Activated CD4-positive, alpha-beta T cell treated with anti-CD3 and anti-CD28 coated beads, Interleukin-2, amount 10 ng/mL, durations not matched to agents 24 days and 14 days (primary cell): ENCODE results near the gene RUSF1. TPM values are rescaled to one million over a fixed set of nuclear protein-coding genes. Genes with fewer than 3 reads are reported as not detected.
"Not testable (repeated sequence)": the region's sequence is repeated elsewhere in the genome, so short reads cannot be mapped to it uniquely, and the experiment has no call there.

ENCODE experiments used
- DNase-seq: peaks from one replicate; pipeline ENCODE4 v3.0.0; 2022
- H3K27ac Mint-ChIP-seq: one replicate; pipeline ENCODE4 v1.8.0; 2022; ENCODE audit warnings: mild to moderate bottlenecking, mixed read lengths
- H3K27me3 Mint-ChIP-seq: one replicate; pipeline ENCODE4 v1.8.0; 2022; ENCODE audit warnings: mixed read lengths
- H3K36me3 Mint-ChIP-seq: one replicate; pipeline ENCODE4 v1.8.0; 2022; ENCODE audit warnings: low read depth, mild to moderate bottlenecking, mixed read lengths
- H3K4me1 Mint-ChIP-seq: one replicate; pipeline ENCODE4 v1.8.0; 2021; ENCODE audit warnings: mixed read lengths
- H3K4me3 Mint-ChIP-seq: one replicate; pipeline ENCODE4 v1.8.0; 2022; ENCODE audit warnings: mild to moderate bottlenecking, moderate library complexity, mixed read lengths
- H3K9me3 Mint-ChIP-seq: one replicate; pipeline ENCODE4 v1.8.0; 2021; ENCODE audit warnings: mixed read lengths
- intact Hi-C: fragments of 100-400 bp; cut with micrococcal nuclease; formaldehyde crosslinking; loops from one replicate; pipeline ENCODE4 v1.15.1; 2023
- total RNA-seq: library from RNA; stranded (reverse); gene quantifications from 2 replicates; pipeline ENCODE4 v1.2.3, GENCODE V29; 2022

RUSF1 gene
- total RNA-seq, 1 donor from 2014 or later, result 41.1 TPM

GRCh38 chr16:31503555-31503954, 4.6 kb downstream of the RUSF1 start:
- Mint-ChIP-seq H3K36me3 (peaks cover 17% of the 10 kb centered on the region), H3K4me1 (peaks cover 30% of the 10 kb centered on the region)
- H3K4me3 Mint-ChIP-seq, intact Hi-C loops, H3K27me3 Mint-ChIP-seq, H3K27ac Mint-ChIP-seq, DNase-seq, H3K9me3 Mint-ChIP-seq: not testable (repeated sequence)

- peaks cover 18% of the 10 kb centered on the region for H3K36me3 Mint-ChIP-seq
- no peak for DNase-seq
- peaks cover 29% of the 10 kb centered on the region for H3K4me1 Mint-ChIP-seq
- no peaks in the 10 kb centered on the region for H3K9me3 Mint-ChIP-seq
- H3K27ac Mint-ChIP-seq, result no peak overlapping the region
- H3K4me3 Mint-ChIP-seq, result no peak overlapping the region
- H3K27me3 Mint-ChIP-seq, result no peaks in the 10 kb centered on the region
- intact Hi-C loops, result no loop called here
Measured at GRCh38 chr16:31502981-31503380, 5.2 kb downstream of the RUSF1 start.

- H3K27me3 Mint-ChIP-seq, result no peaks in the 10 kb centered on the region
- peaks cover 23% of the 10 kb centered on the region for H3K4me1 Mint-ChIP-seq
- peaks cover 24% of the 10 kb centered on the region for H3K36me3 Mint-ChIP-seq
- intact Hi-C loops, result no loop called here
- H3K9me3 Mint-ChIP-seq, result no peaks in the 10 kb centered on the region
- H3K27ac Mint-ChIP-seq, result no peak overlapping the region
- H3K4me3 Mint-ChIP-seq, result no peak overlapping the region
- no peak for DNase-seq
Measured at GRCh38 chr16:31501966-31502348, 6.2 kb downstream of the RUSF1 start.

GRCh38 chr16:31501226-31501965, 6.8 kb downstream of the RUSF1 start:
- Mint-ChIP-seq H3K4me1 (peaks cover 20% of the 10 kb centered on the region), H3K27ac (no peak overlapping the region), H3K27me3 (no peaks in the 10 kb centered on the region), H3K36me3 (peaks cover 24% of the 10 kb centered on the region), H3K9me3 (no peaks in the 10 kb centered on the region), H3K4me3 (no peak overlapping the region)
- intact Hi-C loops, result no loop called here
- no peak for DNase-seq

GRCh38 chr16:31499928-31500327, 8.3 kb downstream of the RUSF1 start:
- Mint-ChIP-seq H3K27ac (no peak overlapping the region), H3K36me3 (peaks cover 17% of the 10 kb centered on the region), H3K27me3 (no peaks in the 10 kb centered on the region), H3K4me1 (peaks cover 7% of the 10 kb centered on the region), H3K9me3 (no peaks in the 10 kb centered on the region), H3K4me3 (no peak overlapping the region)
- intact Hi-C loops, result no loop called here
- no peak for DNase-seq

GRCh38 chr16:31498493-31498892, 9.7 kb downstream of the RUSF1 start:
- Mint-ChIP-seq H3K27ac (no peak overlapping the region), H3K9me3 (no peaks in the 10 kb centered on the region), H3K36me3 (peaks cover 14% of the 10 kb centered on the region), H3K4me1 (no peaks in the 10 kb centered on the region), H3K4me3 (no peak overlapping the region), H3K27me3 (no peaks in the 10 kb centered on the region)
- intact Hi-C loops, result no loop called here
- DNase-seq, result no peak

- intact Hi-C loops, result no loop called here
- no peaks in the 10 kb centered on the region for H3K27me3 Mint-ChIP-seq
- H3K27ac Mint-ChIP-seq, result no peak overlapping the region
- no peaks in the 10 kb centered on the region for H3K9me3 Mint-ChIP-seq
- no peaks in the 10 kb centered on the region for H3K4me1 Mint-ChIP-seq
- DNase-seq, result no peak
- peaks cover 23% of the 10 kb centered on the region for H3K36me3 Mint-ChIP-seq
- no peak overlapping the region for H3K4me3 Mint-ChIP-seq
Measured at GRCh38 chr16:31496670-31497069, 11.5 kb downstream of the RUSF1 start.

- intact Hi-C loops, result no loop called here
- Mint-ChIP-seq H3K4me1 (peaks cover 3% of the 10 kb centered on the region), H3K27ac (no peak overlapping the region), H3K9me3 (no peaks in the 10 kb centered on the region), H3K36me3 (peaks cover 21% of the 10 kb centered on the region), H3K4me3 (no peak overlapping the region), H3K27me3 (no peaks in the 10 kb centered on the region)
- no peak for DNase-seq
Measured at GRCh38 chr16:31493506-31494125, 14.6 kb downstream of the RUSF1 start.

GRCh38 chr16:31491778-31492418, 16.3 kb downstream of the RUSF1 start:
- Mint-ChIP-seq H3K27ac (no peak overlapping the region), H3K4me3 (no peak overlapping the region), H3K27me3 (peaks cover 2% of the 10 kb centered on the region), H3K4me1 (peaks cover 5% of the 10 kb centered on the region), H3K9me3 (no peaks in the 10 kb centered on the region), H3K36me3 (peaks cover 13% of the 10 kb centered on the region)
- intact Hi-C loops, result no loop called here
- no peak for DNase-seq

GRCh38 chr16:31489616-31490584, 18.3 kb downstream of the RUSF1 start:
- intact Hi-C loops, result no loop called here
- no peak for DNase-seq
- peaks cover 5% of the 10 kb centered on the region for H3K4me1 Mint-ChIP-seq
- peaks cover 16% of the 10 kb centered on the region for H3K27me3 Mint-ChIP-seq
- H3K9me3 Mint-ChIP-seq, result no peaks in the 10 kb centered on the region
- H3K4me3 Mint-ChIP-seq, result peak overlapping the region; percentile 23
- peaks cover 11% of the 10 kb centered on the region for H3K36me3 Mint-ChIP-seq
- H3K27ac Mint-ChIP-seq, result no peak overlapping the region

- H3K27ac Mint-ChIP-seq, result no peak overlapping the region
- peaks cover 5% of the 10 kb centered on the region for H3K4me1 Mint-ChIP-seq
- intact Hi-C loops, result no loop called here
- H3K36me3 Mint-ChIP-seq, result peaks cover 11% of the 10 kb centered on the region
- DNase-seq, result no peak
- peak overlapping the region; percentile 51 for H3K4me3 Mint-ChIP-seq
- peaks cover 18% of the 10 kb centered on the region for H3K27me3 Mint-ChIP-seq
- no peaks in the 10 kb centered on the region for H3K9me3 Mint-ChIP-seq
Measured at GRCh38 chr16:31489298-31489564, 19.0 kb downstream of the RUSF1 start.

GRCh38 chr16:31488468-31489297, 19.5 kb downstream of the RUSF1 start:
- H3K9me3 Mint-ChIP-seq, result no peaks in the 10 kb centered on the region
- peak overlapping the region; percentile 51 for H3K4me3 Mint-ChIP-seq
- peaks cover 11% of the 10 kb centered on the region for H3K36me3 Mint-ChIP-seq
- no peak overlapping the region for H3K27ac Mint-ChIP-seq
- intact Hi-C loops, result no loop called here
- H3K27me3 Mint-ChIP-seq, result peaks cover 18% of the 10 kb centered on the region
- no peak for DNase-seq
- H3K4me1 Mint-ChIP-seq, result peaks cover 5% of the 10 kb centered on the region
